HS-27A (cell line): ENCODE measurements around the gene PTPRK.
"Not testable (repeated sequence)": the region's sequence is repeated elsewhere in the genome, so short reads cannot be mapped to it uniquely, and the experiment has no call there.

Source experiments
- DNase-seq: peaks from one replicate; pipeline ENCODE4 v3.0.0-alpha.2; 2012; ENCODE audit warnings: low read depth, missing footprints

PTPRK gene

GRCh38 chr6:128438393-128438792 is 82.0 kb downstream of the PTPRK start:
- no peak for DNase-seq

- DNase-seq: no peak
Observed at GRCh38 chr6:128437685-128438084, 82.7 kb downstream of the PTPRK start.

GRCh38 chr6:128434752-128435151 is 85.6 kb downstream of the PTPRK start:
- not testable (repeated sequence) for DNase-seq

- peak; percentile 35 for DNase-seq
Observed at GRCh38 chr6:128432394-128432793, 88.0 kb downstream of the PTPRK start.

- DNase-seq: no peak
Observed at GRCh38 chr6:128427139-128427538, 93.3 kb downstream of the PTPRK start.

- DNase-seq: no peak
Observed at GRCh38 chr6:128425856-128426255, 94.5 kb downstream of the PTPRK start.

- DNase-seq: no peak
Observed at GRCh38 chr6:128422871-128423270, 97.5 kb downstream of the PTPRK start.

GRCh38 chr6:128422200-128422599 is 98.2 kb downstream of the PTPRK start:
- DNase-seq: no peak

GRCh38 chr6:128421788-128422187 is 98.6 kb downstream of the PTPRK start:
- no peak for DNase-seq

GRCh38 chr6:128417698-128418097 is 102.7 kb downstream of the PTPRK start:
- DNase-seq: no peak

GRCh38 chr6:128415387-128415786 is 105.0 kb downstream of the PTPRK start:
- no peak for DNase-seq

GRCh38 chr6:128414943-128415342 is 105.5 kb downstream of the PTPRK start:
- no peak for DNase-seq

GRCh38 chr6:128413291-128413690 is 107.1 kb downstream of the PTPRK start:
- no peak for DNase-seq

- no peak for DNase-seq
Observed at GRCh38 chr6:128412680-128413079, 107.7 kb downstream of the PTPRK start.

- DNase-seq: no peak
Observed at GRCh38 chr6:128410584-128410983, 109.8 kb downstream of the PTPRK start.

GRCh38 chr6:128409003-128409402 is 111.4 kb downstream of the PTPRK start:
- DNase-seq: no peak

GRCh38 chr6:128406453-128406852 is 113.9 kb downstream of the PTPRK start:
- DNase-seq: no peak

- DNase-seq: no peak
Observed at GRCh38 chr6:128403618-128404444, 116.6 kb downstream of the PTPRK start.

GRCh38 chr6:128400875-128401274 is 119.5 kb downstream of the PTPRK start:
- no peak for DNase-seq

- no peak for DNase-seq
Observed at GRCh38 chr6:128397996-128398395, 122.4 kb downstream of the PTPRK start.

- no peak for DNase-seq
Observed at GRCh38 chr6:128395596-128395995, 124.8 kb downstream of the PTPRK start.

- no peak for DNase-seq
Observed at GRCh38 chr6:128395188-128395587, 125.2 kb downstream of the PTPRK start.

- no peak for DNase-seq
Observed at GRCh38 chr6:128394167-128394566, 126.2 kb downstream of the PTPRK start.
